Trophoblast cell (in vitro differentiated cells and primary cell): ENCODE data around the gene RIMS1.

Experiments
- DNase-seq, 2 donors: peaks; one replicate each; pipeline ENCODE4 v3.0.0-alpha.2; 2016
- H2AFZ ChIP-seq: 2 replicates; pipeline ENCODE4 v1.6.1; 2013; ENCODE audit warnings: low read length, moderate library complexity, mild to moderate bottlenecking; ENCODE audit not compliant: insufficient read depth, poor library complexity
- H2AK5ac ChIP-seq: 2 replicates; pipeline ENCODE4 v1.6.1; 2013; ENCODE audit warnings: mild to moderate bottlenecking, low read length
- H2BK120ac ChIP-seq: 2 replicates; pipeline ENCODE4 v1.6.1; 2013; ENCODE audit warnings: low read length, mild to moderate bottlenecking, moderate library complexity; ENCODE audit not compliant: insufficient read depth, poor library complexity
- H2BK12ac ChIP-seq: 2 replicates; pipeline ENCODE4 v1.6.1; 2013; ENCODE audit warnings: mild to moderate bottlenecking, low read length, moderate library complexity
- H2BK5ac ChIP-seq: 2 replicates; pipeline ENCODE4 v1.6.1; 2013; ENCODE audit warnings: low read length, low read depth, moderate library complexity, mild to moderate bottlenecking; ENCODE audit not compliant: poor library complexity
- H3K14ac ChIP-seq: 2 replicates; pipeline ENCODE4 v1.6.1; 2013; ENCODE audit warnings: mild to moderate bottlenecking, low read length
- H3K18ac ChIP-seq: 2 replicates; pipeline ENCODE4 v1.6.1; 2013; ENCODE audit warnings: mild to moderate bottlenecking, low read length
- H3K23ac ChIP-seq: 2 replicates; pipeline ENCODE4 v1.6.1; 2013; ENCODE audit warnings: low read length
- H3K27ac ChIP-seq: 2 replicates; pipeline ENCODE4 v1.5.1; 2013; ENCODE audit warnings: low read depth, mild to moderate bottlenecking, inconsistent platforms, low read length, moderate library complexity
- H3K27me3 ChIP-seq: 2 replicates; pipeline ENCODE4 v1.6.1; 2013; ENCODE audit warnings: inconsistent platforms, mild to moderate bottlenecking, low read length, moderate library complexity; ENCODE audit not compliant: insufficient read depth
- H3K36me3 ChIP-seq, 2 experiments: 1 replicate in 1 of 2; 2 replicates in 1 of 2; pipeline ENCODE4 v1.6.1; 2013; ENCODE audit warnings: low read length in 2 of 2, mild to moderate bottlenecking in 2 of 2, moderate library complexity in 1 of 2; ENCODE audit not compliant: insufficient read depth in 2 of 2, control insufficient read depth in 1 of 2
- H3K4ac ChIP-seq: 2 replicates; pipeline ENCODE4 v1.6.1; 2013; ENCODE audit warnings: low read depth, mild to moderate bottlenecking, low read length, moderate library complexity
- H3K4me1 ChIP-seq, 2 experiments: 1 replicate in 1 of 2; 2 replicates in 1 of 2; pipeline ENCODE4 v1.6.1; 2013; ENCODE audit warnings: low read length in 2 of 2, mild to moderate bottlenecking in 2 of 2, moderate library complexity in 1 of 2; ENCODE audit not compliant: insufficient read depth in 2 of 2, control insufficient read depth in 1 of 2
- H3K4me2 ChIP-seq: 2 replicates; pipeline ENCODE4 v1.6.1; 2013; ENCODE audit warnings: inconsistent platforms, mild to moderate bottlenecking, low read length, moderate library complexity
- H3K4me3 ChIP-seq: 2 replicates; pipeline ENCODE4 v1.5.1; 2013; ENCODE audit warnings: mild to moderate bottlenecking, low read depth, low read length, inconsistent platforms
- H3K79me1 ChIP-seq: one replicate; pipeline ENCODE4 v1.6.1; 2013; ENCODE audit warnings: low read length
- H3K79me2 ChIP-seq: 2 replicates; pipeline ENCODE4 v1.6.1; 2013; ENCODE audit warnings: low read length, mild to moderate bottlenecking; ENCODE audit not compliant: control insufficient read depth, insufficient read depth, poor library complexity
- H3K9ac ChIP-seq: 2 replicates; pipeline ENCODE4 v1.6.1; 2013; ENCODE audit warnings: mild to moderate bottlenecking, low read length
- H3K9me3 ChIP-seq: 2 replicates; pipeline ENCODE4 v1.6.1; 2013; ENCODE audit warnings: low read depth, mild to moderate bottlenecking, control low read depth, inconsistent platforms, low read length; ENCODE audit not compliant: insufficient read depth
- H4K12ac ChIP-seq: 2 replicates; pipeline ENCODE4 v1.6.1; 2013; ENCODE audit warnings: low read depth, mild to moderate bottlenecking, low read length, moderate library complexity
- H4K8ac ChIP-seq: 2 replicates; pipeline ENCODE4 v1.6.1; 2013; ENCODE audit warnings: low read depth, mild to moderate bottlenecking, low read length, moderate library complexity
- H4K91ac ChIP-seq: one replicate; pipeline ENCODE4 v1.6.1; 2013; ENCODE audit warnings: low read depth, mild to moderate bottlenecking, low read length, moderate library complexity
- WGBS: extraction: QIAGEN DNeasy Blood & Tissue Kit; methylation state at CpG from one replicate; pipeline ENCODE4 v1.1.7; 2013; ENCODE audit warnings: missing lambda C conversion rate; ENCODE audit not compliant: insufficient read length, insufficient coverage; ENCODE audit errors: extremely low coverage; 5-methylcytosine and 5-hydroxymethylcytosine counted together

Gene RIMS1

GRCh38 chr6:72286911-72287311 lies 400.6 kb downstream of the RIMS1 start:
- H3K9ac ChIP-seq: no peak overlapping the region
- H4K91ac ChIP-seq: no peak overlapping the region
- no peaks in the 10 kb centered on the region for H3K79me2 ChIP-seq
- H3K4ac ChIP-seq: no peak overlapping the region
- no peaks in the 10 kb centered on the region for H3K4me1 ChIP-seq
- H2AFZ ChIP-seq: no peak overlapping the region
- WGBS: no CpG with 5 or more reads among the region's 1 CpG
- H2BK12ac ChIP-seq: no peak overlapping the region
- H2AK5ac ChIP-seq: no peak overlapping the region
- H4K8ac ChIP-seq: no peak overlapping the region
- no peak overlapping the region for H3K18ac ChIP-seq
- H2BK120ac ChIP-seq: no peak overlapping the region
- H3K4me2 ChIP-seq: no peak overlapping the region
- H3K23ac ChIP-seq: no peak overlapping the region
- H2BK5ac ChIP-seq: no peak overlapping the region
- H4K12ac ChIP-seq: no peak overlapping the region
- no peaks in the 10 kb centered on the region for H3K36me3 ChIP-seq
- no peak for DNase-seq
- H3K27ac ChIP-seq: no peak overlapping the region
- no peak overlapping the region for H3K4me3 ChIP-seq
- H3K27me3 ChIP-seq: no peaks in the 10 kb centered on the region
- H3K9me3 ChIP-seq: no peaks in the 10 kb centered on the region
- H3K79me1 ChIP-seq: no peaks in the 10 kb centered on the region
- no peak overlapping the region for H3K14ac ChIP-seq

- Histone ChIP-seq H4K8ac (no peak overlapping the region), H3K14ac (no peak overlapping the region), H3K18ac (no peak overlapping the region), H3K4me3 (no peak overlapping the region), H3K9me3 (no peaks in the 10 kb centered on the region), H2BK120ac (no peak overlapping the region), H3K4me1 (no peaks in the 10 kb centered on the region), H2AFZ (no peak overlapping the region), H3K79me1 (no peaks in the 10 kb centered on the region), H4K12ac (no peak overlapping the region), H3K79me2 (no peaks in the 10 kb centered on the region), H4K91ac (no peak overlapping the region), H2AK5ac (no peak overlapping the region), H3K4me2 (no peak overlapping the region), H3K36me3 (no peaks in the 10 kb centered on the region), H3K9ac (no peak overlapping the region), H3K27me3 (no peaks in the 10 kb centered on the region), H2BK12ac (no peak overlapping the region), H2BK5ac (no peak overlapping the region), H3K4ac (no peak overlapping the region), H3K27ac (no peak overlapping the region), H3K23ac (no peak overlapping the region)
- DNase-seq: no peak
- WGBS: no CpG with 5 or more reads among the region's 5 CpGs
Observed at GRCh38 chr6:72287801-72288200, 401.5 kb downstream of the RIMS1 start.

GRCh38 chr6:72288592-72288991 lies 402.2 kb downstream of the RIMS1 start:
- no peaks in the 10 kb centered on the region for H3K79me1 ChIP-seq
- WGBS: no CpG with 5 or more reads among the region's 2 CpGs
- no peak overlapping the region for H2AK5ac ChIP-seq
- H3K4me3 ChIP-seq: no peak overlapping the region
- H3K9me3 ChIP-seq: no peaks in the 10 kb centered on the region
- no peaks in the 10 kb centered on the region for H3K27me3 ChIP-seq
- H3K14ac ChIP-seq: no peak overlapping the region
- H2AFZ ChIP-seq: no peak overlapping the region
- no peak overlapping the region for H4K91ac ChIP-seq
- no peak overlapping the region for H2BK5ac ChIP-seq
- no peak overlapping the region for H3K18ac ChIP-seq
- H3K23ac ChIP-seq: no peak overlapping the region
- no peak overlapping the region for H4K8ac ChIP-seq
- H3K4me1 ChIP-seq: no peaks in the 10 kb centered on the region
- no peak overlapping the region for H3K4me2 ChIP-seq
- no peak overlapping the region for H2BK120ac ChIP-seq
- no peak overlapping the region for H3K9ac ChIP-seq
- no peaks in the 10 kb centered on the region for H3K36me3 ChIP-seq
- no peak overlapping the region for H4K12ac ChIP-seq
- DNase-seq: no peak
- H3K79me2 ChIP-seq: no peaks in the 10 kb centered on the region
- no peak overlapping the region for H3K4ac ChIP-seq
- H3K27ac ChIP-seq: no peak overlapping the region
- H2BK12ac ChIP-seq: no peak overlapping the region

DNA sequence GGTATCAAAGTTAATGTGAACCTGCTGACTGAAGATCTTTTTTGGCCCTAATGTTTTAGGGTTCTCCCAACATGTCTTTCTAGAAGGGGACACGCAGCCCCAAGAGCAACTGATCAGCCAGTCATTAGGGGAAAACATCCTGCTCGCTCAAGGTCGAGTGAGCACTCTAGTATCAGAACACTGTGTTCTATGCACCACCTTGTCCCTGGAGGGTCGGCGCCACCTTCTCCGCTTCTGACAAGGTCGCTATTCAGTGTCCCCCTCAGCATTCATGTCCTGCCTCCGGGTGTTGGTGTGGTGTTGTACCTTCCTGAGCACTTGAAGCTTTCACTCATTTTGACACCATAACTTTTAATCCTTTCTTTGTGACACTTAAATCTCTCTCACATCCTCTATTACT lies 404.3 kb downstream of the RIMS1 start:
- DNase-seq: no peak
- Histone ChIP-seq H3K4me3 (no peak overlapping the region), H3K79me1 (no peaks in the 10 kb centered on the region), H3K79me2 (no peaks in the 10 kb centered on the region), H3K4ac (no peak overlapping the region), H3K9ac (no peak overlapping the region), H3K23ac (no peak overlapping the region), H2BK12ac (no peak overlapping the region), H2BK120ac (no peak overlapping the region), H3K27me3 (no peaks in the 10 kb centered on the region), H3K18ac (no peak overlapping the region), H3K4me1 (no peaks in the 10 kb centered on the region), H3K4me2 (no peak overlapping the region), H4K91ac (no peak overlapping the region), H3K9me3 (no peaks in the 10 kb centered on the region), H2AFZ (no peak overlapping the region), H3K36me3 (no peaks in the 10 kb centered on the region), H2BK5ac (no peak overlapping the region), H4K8ac (no peak overlapping the region), H3K14ac (no peak overlapping the region), H4K12ac (no peak overlapping the region), H2AK5ac (no peak overlapping the region), H3K27ac (no peak overlapping the region)
- WGBS: no CpG with 5 or more reads among the region's 8 CpGs

- Histone ChIP-seq H3K36me3 (no peaks in the 10 kb centered on the region), H2BK12ac (no peak overlapping the region), H3K23ac (no peak overlapping the region), H3K4ac (no peak overlapping the region), H3K27me3 (no peaks in the 10 kb centered on the region), H2BK120ac (no peak overlapping the region), H3K9ac (no peak overlapping the region), H2AFZ (no peak overlapping the region), H3K4me1 (no peaks in the 10 kb centered on the region), H3K79me1 (no peaks in the 10 kb centered on the region), H4K91ac (no peak overlapping the region), H3K18ac (no peak overlapping the region), H3K27ac (no peak overlapping the region), H3K4me3 (no peak overlapping the region), H3K14ac (no peak overlapping the region), H4K12ac (no peak overlapping the region), H2BK5ac (no peak overlapping the region), H2AK5ac (no peak overlapping the region), H3K9me3 (no peaks in the 10 kb centered on the region), H4K8ac (no peak overlapping the region), H3K79me2 (no peaks in the 10 kb centered on the region), H3K4me2 (no peak overlapping the region)
- no peak for DNase-seq
Observed at GRCh38 chr6:72296375-72296774, 410.0 kb downstream of the RIMS1 start.
